HEK293T (cell line): ENCODE measurements around the gene ZPBP2.

Experiments
- CTCF ChIA-PET: fragments of 350-600 bp; formaldehyde crosslinking; extraction: SDS; loops from one replicate; lab custom pipeline; 2021; ENCODE audit warnings: antibody characterized with exemption, inconsistent platforms; lab: Yijun Ruan, JAX
- POLR2A ChIA-PET: fragments of 350-600 bp; formaldehyde crosslinking; extraction: SDS; loops from one replicate; lab custom pipeline; 2020; ENCODE audit warnings: antibody characterized with exemption, inconsistent platforms; lab: Yijun Ruan, JAX
- DNase-seq: peaks from one replicate; pipeline ENCODE4 v3.0.0; 2012; ENCODE audit warnings: mixed read lengths; ENCODE audit errors: extremely low spot score
- ARNT ChIP-seq: fragments of 450-650 bp; IDR thresholded peaks from 2 replicates; pipeline ENCODE4 v1.6.1; 2017; ENCODE audit warnings: mild to moderate bottlenecking
- BHLHE40 ChIP-seq: fragments of 450-650 bp; IDR thresholded peaks from 2 replicates; pipeline ENCODE4 v1.6.1; 2016; ENCODE audit warnings: mild to moderate bottlenecking, moderate library complexity, borderline replicate concordance
- CTBP1 ChIP-seq: fragments of 450-650 bp; IDR thresholded peaks from 2 replicates; pipeline ENCODE4 v1.6.1; 2016; ENCODE audit warnings: borderline replicate concordance
- ELF4 ChIP-seq: fragments of 450-650 bp; IDR thresholded peaks from 2 replicates; pipeline ENCODE4 v1.6.1; 2017; ENCODE audit warnings: antibody characterized with exemption
- FOXA1 ChIP-seq: fragments of 450-650 bp; IDR thresholded peaks from 2 replicates; pipeline ENCODE4 v1.6.1; 2016; ENCODE audit warnings: mild to moderate bottlenecking
- FOXK2 ChIP-seq: fragments of 450-650 bp; IDR thresholded peaks from 2 replicates; pipeline ENCODE4 v1.6.1; 2016; ENCODE audit warnings: mild to moderate bottlenecking
- FOXM1 ChIP-seq: fragments of 450-650 bp; IDR thresholded peaks from 2 replicates; pipeline ENCODE4 v1.6.1; 2017; ENCODE audit warnings: mild to moderate bottlenecking, borderline replicate concordance
- HDGF ChIP-seq: fragments of 450-650 bp; IDR thresholded peaks from 2 replicates; pipeline ENCODE4 v1.6.1; 2017; ENCODE audit warnings: antibody characterized with exemption, borderline replicate concordance
- L3MBTL2 ChIP-seq: fragments of 450-650 bp; conservative IDR thresholded peaks from 2 replicates; pipeline ENCODE4 v1.6.1; 2016; ENCODE audit warnings: mild to moderate bottlenecking
- LEF1 ChIP-seq: fragments of 450-650 bp; IDR thresholded peaks from 2 replicates; pipeline ENCODE4 v1.6.1; 2017; ENCODE audit warnings: mild to moderate bottlenecking, borderline replicate concordance
- NFRKB ChIP-seq: fragments of 450-650 bp; IDR thresholded peaks from 2 replicates; pipeline ENCODE4 v1.6.1; 2016; ENCODE audit warnings: mild to moderate bottlenecking, moderate library complexity
- PKNOX1 ChIP-seq: fragments of 450-650 bp; IDR thresholded peaks from 2 replicates; pipeline ENCODE4 v1.6.1; 2016
- SP1 ChIP-seq: fragments of 450-650 bp; IDR thresholded peaks from 2 replicates; pipeline ENCODE4 v1.6.1; 2017
- SUZ12 ChIP-seq: fragments of 450-650 bp; IDR thresholded peaks from 2 replicates; pipeline ENCODE4 v1.6.1; 2016; ENCODE audit warnings: mild to moderate bottlenecking
- TARDBP ChIP-seq: fragments of 450-650 bp; IDR thresholded peaks from 2 replicates; pipeline ENCODE4 v1.6.1; 2016
- ZNF384 ChIP-seq: fragments of 450-650 bp; IDR thresholded peaks from 2 replicates; pipeline ENCODE4 v1.6.1; 2016

Gene ZPBP2

GRCh38 chr17:39863918-39864746 is 3.9 kb upstream of the ZPBP2 start, which contains the start of gene IKZF3:
Gene IKZF3 (minus strand): TSS chr17:39864312. CDS start chr17:39864126, 186 bp downstream.
- peak; percentile 37 for DNase-seq
- TF ChIP-seq NFRKB (no peak), HDGF (no peak), ARNT (no peak), LEF1 (no peak), FOXK2 (no peak), FOXA1 (no peak), L3MBTL2 (peak; percentile 99)
- POLR2A ChIA-PET: no interaction called here
- CTCF ChIA-PET: no interaction called here

- CTCF ChIA-PET: no interaction called here
- TF ChIP-seq FOXK2: no peak
- TF ChIP-seq ELF4: no peak
- no peak for TF ChIP-seq FOXA1
- TF ChIP-seq PKNOX1: no peak
- no peak for TF ChIP-seq SUZ12
- TF ChIP-seq HDGF: no peak
- no peak for TF ChIP-seq ARNT
- no peak for TF ChIP-seq LEF1
- TF ChIP-seq SP1: no peak
- TF ChIP-seq TARDBP: no peak
- TF ChIP-seq CTBP1: no peak
- TF ChIP-seq FOXM1: no peak
- no peak for TF ChIP-seq NFRKB
- no peak for TF ChIP-seq L3MBTL2
- TF ChIP-seq BHLHE40: no peak
- no peak for TF ChIP-seq ZNF384
- POLR2A ChIA-PET: interaction anchor here (1.4 kb wide), 1 partner anchor 60 kb away, joined by 4 read pairs; no protein-coding TSS in a partner anchor
- DNase-seq: no peak
Observed at GRCh38 chr17:39866013-39866730, 1.8 kb upstream of the ZPBP2 start.

GRCh38 chr17:39867084-39867879 is 720 bp upstream of the ZPBP2 start:
- ChIA-PET CTCF (no interaction called here), POLR2A (no interaction called here)
- no peak for DNase-seq
- TF ChIP-seq BHLHE40 (no peak), PKNOX1 (no peak), TARDBP (no peak), ELF4 (no peak), ARNT (no peak), FOXM1 (no peak), FOXA1 (no peak), L3MBTL2 (no peak), HDGF (no peak), FOXK2 (no peak), LEF1 (no peak), SP1 (no peak), NFRKB (no peak), ZNF384 (no peak), CTBP1 (no peak)

GRCh38 chr17:39868554-39868942 is 546 bp downstream of the ZPBP2 start:
- ChIA-PET CTCF (interaction anchor here (0.5 kb wide), 1 partner anchor 104 kb away, joined by 4 read pairs; no protein-coding TSS in a partner anchor), POLR2A (no interaction called here)
- TF ChIP-seq ZNF384 (no peak), L3MBTL2 (no peak), CTBP1 (no peak), PKNOX1 (no peak), FOXK2 (no peak), ARNT (no peak)
- no peak for DNase-seq

GRCh38 chr17:39870776-39871175 is 2.8 kb downstream of the ZPBP2 start:
- CTCF ChIA-PET: no interaction called here
- POLR2A ChIA-PET: no interaction called here
- TF ChIP-seq PKNOX1 (no peak), FOXM1 (no peak), BHLHE40 (no peak), ZNF384 (no peak), LEF1 (no peak), NFRKB (no peak), ARNT (no peak), SUZ12 (no peak), HDGF (no peak), L3MBTL2 (no peak), CTBP1 (no peak), TARDBP (no peak), FOXA1 (no peak), FOXK2 (no peak), SP1 (no peak), ELF4 (no peak)
- DNase-seq: no peak
